LNCaP clone FGC (cell line): ENCODE measurements around the gene DUSP28.
A peak's percentile ranks its signal among the peaks of the same experiment; 100 is the strongest.

Experiments
- DNase-seq: peaks from one replicate; pipeline ENCODE4 v3.0.0-alpha.2; 2011; ENCODE audit warnings: low read depth
- H3K4me3 ChIP-seq: 2 replicates; pipeline ENCODE4 v1.5.1; 2011; ENCODE audit warnings: mild to moderate bottlenecking, low read depth, low read length, control low read depth
- CTCF ChIP-seq: IDR thresholded peaks from 2 replicates; pipeline ENCODE4 v1.5.1; 2012; ENCODE audit warnings: mild to moderate bottlenecking; ENCODE audit not compliant: control insufficient read depth, insufficient read depth; ENCODE audit errors: extremely low read depth

The DUSP28 gene

GRCh38 chr2:240584486-240585031 is 24.4 kb downstream of the DUSP28 start:
- TF ChIP-seq CTCF, result no peak
- no peak for DNase-seq
- H3K4me3 ChIP-seq, result peak overlapping the region; percentile 83

- no peak for DNase-seq
- peak overlapping the region; percentile 83 for H3K4me3 ChIP-seq
- TF ChIP-seq CTCF, result no peak
Measured at GRCh38 chr2:240585101-240585500, 24.9 kb downstream of the DUSP28 start.

- no peak for TF ChIP-seq CTCF
- H3K4me3 ChIP-seq, result peak overlapping the region; percentile 83
- no peak for DNase-seq
Measured at GRCh38 chr2:240585681-240586197, 25.6 kb downstream of the DUSP28 start.

- DNase-seq, result peak; percentile 69
- peak within 1 kb of the TSS; percentile 83 for H3K4me3 ChIP-seq
- TF ChIP-seq CTCF, result no peak
Measured at GRCh38 chr2:240586198-240586918, 26.2 kb downstream of the DUSP28 start, which contains the start of gene CAPN10. Gene CAPN10 (plus strand): TSS chr2:240586734. CDS start chr2:240586912, 178 bp downstream.

GRCh38 chr2:240586919-240587800 is 27.0 kb downstream of the DUSP28 start:
- peak overlapping the region; percentile 83 for H3K4me3 ChIP-seq
- DNase-seq, result no peak
- TF ChIP-seq CTCF, result no peak

- no peak for TF ChIP-seq CTCF
- no peak for DNase-seq
- peak overlapping the region; percentile 83 for H3K4me3 ChIP-seq
Measured at GRCh38 chr2:240588006-240588655, 28.0 kb downstream of the DUSP28 start.
